T-helper 9 cell (primary cell): Measurements from ENCODE around the gene SPG11.
"Not testable (repeated sequence)": the region's sequence is repeated elsewhere in the genome, so short reads cannot be mapped to it uniquely, and the experiment has no call there.

Experiments
- DNase-seq: peaks from one replicate; pipeline ENCODE4 v3.0.0-alpha.2; 2020

SPG11 gene

GRCh38 chr15:44682211-44682610, 18.7 kb upstream of the SPG11 start:
- no peak for DNase-seq

DNA sequence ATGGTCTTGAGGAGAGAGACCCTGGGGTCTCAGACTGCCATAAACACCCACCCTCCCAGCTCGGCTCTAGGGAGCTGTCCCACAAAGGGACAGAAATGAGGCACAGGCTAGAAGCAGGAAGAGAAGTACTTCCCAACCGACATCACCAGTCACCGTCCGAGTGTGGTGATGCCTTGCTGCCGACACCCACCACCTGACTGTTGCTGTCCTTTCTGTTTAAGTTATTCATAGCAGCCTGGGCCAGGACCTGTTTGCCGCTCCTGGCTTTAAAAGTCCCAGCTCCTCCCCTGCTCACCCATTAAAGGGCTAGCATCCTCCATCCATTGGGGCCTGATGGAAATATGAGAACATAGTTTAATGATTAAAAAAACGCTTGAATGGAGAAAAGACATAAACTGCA, 13.2 kb upstream of the SPG11 start:
- DNase-seq = no peak

DNA sequence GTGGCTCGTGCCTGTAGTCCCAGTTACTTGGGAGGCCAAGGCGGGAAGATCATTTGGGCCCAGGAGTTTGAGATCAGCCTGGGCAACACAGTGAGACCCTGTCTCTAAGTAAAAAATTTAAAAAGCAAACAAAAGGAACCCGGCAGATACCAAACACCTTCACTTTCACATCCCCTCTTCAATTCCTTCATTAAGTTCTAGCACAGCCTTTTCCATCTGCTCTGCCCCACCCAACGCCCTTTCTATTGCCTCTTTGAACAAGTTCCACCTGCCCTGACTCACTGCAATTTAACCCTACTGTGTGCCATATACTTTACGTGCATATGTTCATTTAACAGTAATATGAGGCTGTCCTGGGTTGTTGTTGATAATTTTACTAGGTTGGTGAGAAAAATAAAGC, 12.4 kb upstream of the SPG11 start:
- DNase-seq = no peak

- DNase-seq = no peak
Measured at GRCh38 chr15:44673639-44674038, 10.2 kb upstream of the SPG11 start.

GRCh38 chr15:44670087-44670950, 6.9 kb upstream of the SPG11 start:
- DNase-seq = no peak

- DNase-seq = no peak
Measured at GRCh38 chr15:44668921-44669320, 5.5 kb upstream of the SPG11 start.

DNA sequence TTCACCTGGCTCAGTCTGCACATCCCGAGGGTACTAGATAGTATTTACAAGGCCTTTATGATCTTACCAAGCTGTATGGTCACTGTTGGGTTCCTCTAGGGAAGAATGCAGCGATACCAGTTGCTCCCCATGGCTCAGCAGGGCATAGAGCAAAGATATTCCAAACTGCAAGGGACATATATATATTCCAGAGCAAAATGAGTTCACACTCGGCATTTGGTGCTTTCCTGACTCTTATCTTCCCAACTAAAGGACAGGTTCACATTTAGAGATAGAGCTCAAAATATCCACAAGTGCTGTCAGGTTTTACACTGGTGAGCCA, 3.5 kb upstream of the SPG11 start:
- DNase-seq = no peak

- DNase-seq = no peak
Measured at GRCh38 chr15:44666210-44667038, 3.0 kb upstream of the SPG11 start.

- DNase-seq = peak; percentile 78
Measured at GRCh38 chr15:44662478-44663409, 718 bp downstream of the SPG11 start.

DNA sequence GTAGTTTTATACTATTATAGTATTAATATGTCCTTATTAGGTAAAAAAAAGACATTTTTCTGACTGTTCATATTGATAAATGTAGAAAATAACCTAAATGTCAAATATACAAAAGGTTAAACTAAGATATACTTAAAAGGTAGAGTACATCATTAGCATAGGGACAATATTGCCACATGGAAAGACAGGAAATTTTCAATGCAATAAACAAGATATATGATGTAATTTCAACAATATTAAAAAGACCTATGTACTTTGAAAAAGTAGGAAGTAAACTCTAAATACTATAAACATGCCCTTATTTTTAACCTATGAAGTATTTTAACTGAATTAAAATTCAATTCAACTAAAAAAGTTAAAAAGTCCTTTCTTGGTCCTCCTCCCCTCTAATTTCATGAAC, 1.9 kb downstream of the SPG11 start:
- DNase-seq = no peak

DNA sequence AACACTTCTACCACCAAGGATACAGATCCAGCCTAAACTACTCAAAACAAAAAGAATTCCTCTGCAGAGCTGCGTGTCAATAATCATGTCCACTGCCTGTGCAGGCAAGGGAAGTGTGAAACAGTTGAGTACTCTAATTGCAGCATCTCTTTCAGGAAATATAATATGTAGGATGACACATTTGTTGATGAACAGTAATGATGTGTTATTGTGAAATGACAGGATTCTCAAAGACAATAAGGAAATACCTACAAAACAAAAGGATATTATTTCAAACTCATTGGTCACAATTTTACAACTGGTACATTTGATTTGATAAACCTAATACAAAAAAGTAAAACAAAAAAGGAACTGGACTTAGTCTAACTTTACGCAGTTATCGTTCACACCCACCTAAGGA, 4.4 kb downstream of the SPG11 start:
- DNase-seq = no peak

GRCh38 chr15:44657378-44657777, 6.1 kb downstream of the SPG11 start:
- DNase-seq = no peak

DNA sequence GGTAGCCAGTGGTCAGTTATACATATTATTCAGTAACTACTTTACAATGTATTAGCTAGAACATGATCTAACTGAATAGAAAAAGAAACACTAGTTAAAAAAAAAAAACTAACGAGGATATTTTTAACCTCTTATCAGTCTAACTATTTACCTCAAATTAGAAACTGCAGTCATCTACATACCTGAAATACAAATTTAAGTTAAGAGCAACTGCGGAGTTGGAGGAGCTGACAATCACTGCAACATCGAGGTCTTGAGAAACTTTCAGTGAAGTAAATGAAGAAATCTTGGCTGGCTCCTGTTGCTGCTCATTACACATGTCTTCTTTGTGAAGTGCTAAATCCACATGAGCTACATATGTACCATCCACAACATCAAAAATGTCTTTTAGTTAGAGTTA, 6.5 kb downstream of the SPG11 start:
- DNase-seq = no peak

DNA sequence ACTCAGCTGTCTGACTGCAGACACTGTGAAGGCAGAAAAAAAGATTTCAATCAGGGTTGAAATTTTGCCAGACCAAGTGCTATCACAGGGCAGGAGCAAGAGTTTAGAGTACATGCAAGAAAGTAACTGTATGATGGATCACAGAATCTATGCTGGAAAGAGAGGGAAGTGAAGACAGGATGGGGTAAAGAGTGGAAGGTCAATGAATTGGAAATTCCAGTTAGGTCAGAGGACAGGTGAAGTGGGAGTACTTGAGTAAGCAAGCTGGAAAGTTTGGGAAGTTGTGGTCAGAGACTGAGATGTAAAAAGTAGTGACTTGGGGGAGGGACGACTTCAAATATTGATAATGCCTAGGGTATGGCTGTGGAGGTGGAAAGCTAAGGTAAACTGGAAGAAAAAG, 7.2 kb downstream of the SPG11 start:
- DNase-seq = no peak

DNA sequence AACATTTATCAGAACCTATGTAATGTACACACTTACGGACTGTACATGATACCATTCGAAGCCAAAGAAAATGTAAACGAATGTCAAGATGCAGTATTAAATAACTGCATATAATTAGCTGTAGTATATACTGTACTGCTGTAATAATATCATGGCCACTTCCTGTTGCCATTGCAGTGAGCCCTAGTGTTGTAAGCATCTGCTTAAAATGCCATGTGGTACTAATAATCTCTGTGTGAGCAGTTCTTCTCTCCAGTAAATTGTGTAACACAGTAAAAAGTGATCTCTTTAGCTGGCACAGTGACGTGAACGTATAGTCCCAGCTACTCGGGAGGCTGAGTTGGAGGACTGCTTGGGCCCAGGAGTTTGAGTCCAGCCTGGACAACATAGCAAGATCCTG, 8.6 kb downstream of the SPG11 start:
- DNase-seq = no peak

- no peak for DNase-seq
Measured at GRCh38 chr15:44647637-44648036, 15.8 kb downstream of the SPG11 start.

DNA sequence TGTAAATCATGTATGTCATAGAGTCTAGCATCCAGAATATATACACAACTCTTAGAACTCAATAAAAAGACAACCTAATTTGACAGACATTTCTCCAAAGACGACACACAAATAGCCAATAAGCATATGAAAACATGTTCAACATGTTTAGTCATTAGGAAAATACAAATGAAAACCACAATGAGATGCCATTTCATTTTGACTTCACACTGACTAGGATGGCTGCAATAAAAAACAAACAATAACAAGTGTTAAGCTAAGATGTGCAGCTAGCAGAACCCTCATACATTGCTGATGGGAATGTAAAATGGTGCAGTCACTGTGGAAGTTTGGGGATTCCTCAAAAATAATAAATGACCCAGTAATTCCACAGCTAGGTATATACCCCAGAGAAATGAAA, 16.4 kb downstream of the SPG11 start:
- no peak for DNase-seq

GRCh38 chr15:44646460-44646859, 17.0 kb downstream of the SPG11 start:
- DNase-seq = no peak

- DNase-seq = no peak
Measured at GRCh38 chr15:44641651-44642050, 21.8 kb downstream of the SPG11 start.

DNA sequence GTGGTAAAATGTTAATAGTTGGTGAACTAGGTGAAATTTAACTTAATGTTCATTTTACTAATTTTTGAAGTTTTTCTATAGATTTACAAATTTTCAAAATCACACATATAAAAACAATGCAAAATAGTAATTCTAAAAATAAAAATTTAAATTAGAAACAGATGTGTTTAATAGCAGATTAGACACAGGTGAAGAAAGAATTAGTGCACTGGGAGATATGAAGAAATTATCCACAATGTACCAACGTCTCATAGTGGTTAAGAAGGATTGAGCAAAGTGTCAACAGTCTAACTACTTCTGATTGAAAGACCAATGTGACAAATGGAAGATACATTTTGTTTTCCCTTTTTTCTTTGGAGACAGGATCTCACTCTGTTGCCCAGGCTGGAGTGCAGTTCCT, 26.5 kb downstream of the SPG11 start:
- no peak for DNase-seq

DNA sequence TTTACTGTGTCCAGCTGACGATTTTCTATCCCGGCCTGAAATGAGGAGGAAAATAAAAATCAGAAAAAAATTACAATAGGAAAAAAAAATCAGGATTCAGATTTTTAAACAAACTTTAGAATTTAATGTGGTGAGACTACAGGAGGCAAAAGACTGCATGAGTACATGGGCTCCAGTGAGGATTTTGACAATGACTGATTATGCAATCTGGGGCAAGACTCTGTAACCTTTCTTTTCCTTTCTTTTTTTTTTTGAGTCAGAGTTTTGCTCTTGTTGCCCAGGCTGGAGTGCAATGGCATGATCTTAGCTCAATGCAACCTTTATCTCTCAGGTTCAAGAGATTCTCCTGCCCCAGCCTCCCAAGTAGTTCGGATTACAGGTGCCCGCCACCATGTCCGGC, 29.9 kb downstream of the SPG11 start:
- DNase-seq = no peak

GRCh38 chr15:44625286-44625685, 38.2 kb downstream of the SPG11 start:
- DNase-seq = not testable (repeated sequence)

GRCh38 chr15:44623178-44623577, 40.3 kb downstream of the SPG11 start:
- no peak for DNase-seq
